ENCODE data around the gene TXNDC2. TPM values are rescaled to one million over a fixed set of nuclear protein-coding genes. Genes with fewer than 3 reads are reported as not detected.

TXNDC2 gene
- total RNA-seq, 1 experiment from 2014 or later = 0.28 TPM

DNA sequence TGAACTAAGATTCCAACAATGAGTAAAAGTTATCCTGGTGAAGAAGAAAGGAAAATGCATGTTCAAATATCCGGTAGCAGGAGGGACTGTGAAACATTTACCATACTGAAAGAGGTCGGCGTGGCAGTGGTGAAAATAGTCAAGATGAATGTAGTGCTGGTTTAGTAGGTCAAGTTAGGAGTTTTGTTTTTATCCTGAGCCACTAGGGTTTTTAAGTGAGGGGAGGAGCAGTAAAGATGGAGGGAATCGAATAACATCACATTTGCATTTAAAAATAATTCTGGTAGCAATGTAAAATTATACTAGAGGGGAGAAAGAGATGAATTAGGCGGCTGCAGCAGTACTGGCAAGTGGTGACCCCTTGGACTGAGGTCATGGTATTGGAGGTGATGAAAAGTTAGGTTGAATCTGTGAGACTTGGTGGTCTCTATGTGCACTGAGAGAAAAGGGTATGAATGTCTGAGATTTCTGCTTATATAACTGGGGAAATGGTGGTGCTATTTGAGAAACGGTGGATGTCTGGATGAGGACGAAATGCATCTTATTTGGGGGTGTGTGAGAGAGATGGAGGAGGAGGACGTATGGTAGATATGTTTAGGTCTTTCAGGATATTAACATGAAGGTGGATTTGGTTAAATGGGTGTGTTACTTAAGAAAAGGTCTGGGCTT, 33.9 kb downstream of the TXNDC2 start:
- Histone ChIP-seq H3T11ph (ENCODE audit: low read length) (no peak overlapping the region), H3K79me2 (ENCODE audit: insufficient read depth, low read length) (peaks cover 66% of the 10 kb centered on the region), H2AK5ac (ENCODE audit: insufficient read length, low read length) (no peak overlapping the region), H4K91ac (ENCODE audit: insufficient read length, low read depth, low read length) (no peak overlapping the region), H3K18ac (ENCODE audit: insufficient read length, low read depth, low read length) (no peak overlapping the region), H2BK20ac (ENCODE audit: low read depth, low read length, poor library complexity, severe bottlenecking) (no peak overlapping the region), H2BK5ac (ENCODE audit: insufficient read length, low read length) (no peak overlapping the region), H3K56ac (ENCODE audit: insufficient read length, low read depth, low read length) (no peak overlapping the region), H3K14ac (ENCODE audit: insufficient read depth, low read length) (no peak overlapping the region), H2BK12ac (ENCODE audit: insufficient read length, low read depth, low read length) (no peak overlapping the region), H3K27me3 (ENCODE audit: insufficient read depth, low read length) (no peaks in the 10 kb centered on the region), H4K20me1 (ENCODE audit: control insufficient read depth, insufficient read depth, insufficient read length) (no peaks in the 10 kb centered on the region), H3K4me2 (ENCODE audit: insufficient read depth, insufficient read length, low read length) (no peak overlapping the region), H3K23ac (ENCODE audit: insufficient read length, low read depth, low read length) (no peak overlapping the region), H3K9me3 (ENCODE audit: control insufficient read depth, low read depth, low read length) (no peaks in the 10 kb centered on the region), H2BK15ac (ENCODE audit: low read depth, low read length) (no peak overlapping the region), H3K4me1 (ENCODE audit: insufficient read depth, low read length) (peaks cover 3% of the 10 kb centered on the region; the same call in 1 of the 2 replicates), H3K27ac (ENCODE audit: insufficient read length, low read depth, low read length) (no peak overlapping the region), H3K4ac (ENCODE audit: low read depth, low read length) (no peak overlapping the region), H4K5ac (ENCODE audit: insufficient read length, low read depth, low read length) (no peak overlapping the region), H2AFZ (ENCODE audit: low read length) (no peak overlapping the region), H3K79me1 (ENCODE audit: insufficient read depth, low read depth, low read length, poor library complexity, severe bottlenecking) (peaks cover 5% of the 10 kb centered on the region), H4K8ac (replicated peaks; ENCODE audit: insufficient read length, low read depth, low read length) (no peak overlapping the region), H3K9ac (ENCODE audit: extremely low read depth, insufficient read length, low read length) (no peak overlapping the region), H2BK120ac (ENCODE audit: low read depth, low read length, poor library complexity, severe bottlenecking) (no peak overlapping the region), H3K23me2 (ENCODE audit: insufficient read length, low read depth, low read length, poor library complexity, severe bottlenecking) (peaks cover 4% of the 10 kb centered on the region)
- Mint-ChIP-seq H3K27ac (no peak overlapping the region), H3K27me3 (ENCODE audit: low read depth) (no peaks in the 10 kb centered on the region), H3K9me3 (no peaks in the 10 kb centered on the region), H3K4me1 (peaks cover 24 to 25% of the 10 kb centered on the region in 2 experiments), H3K4me3 (no peak overlapping the region), H3K36me3 (ENCODE audit: insufficient read depth in 1 of 3, low read depth in 3 of 3) (no peaks in the 10 kb centered on the region)
- DNase-seq = no peak
- WGBS (ENCODE audit: extremely low coverage, insufficient read length, low lambda C conversion rate) = 100% methylated on average over 2 of the region's 8 CpGs
- TF ChIP-seq, protein P1, sequence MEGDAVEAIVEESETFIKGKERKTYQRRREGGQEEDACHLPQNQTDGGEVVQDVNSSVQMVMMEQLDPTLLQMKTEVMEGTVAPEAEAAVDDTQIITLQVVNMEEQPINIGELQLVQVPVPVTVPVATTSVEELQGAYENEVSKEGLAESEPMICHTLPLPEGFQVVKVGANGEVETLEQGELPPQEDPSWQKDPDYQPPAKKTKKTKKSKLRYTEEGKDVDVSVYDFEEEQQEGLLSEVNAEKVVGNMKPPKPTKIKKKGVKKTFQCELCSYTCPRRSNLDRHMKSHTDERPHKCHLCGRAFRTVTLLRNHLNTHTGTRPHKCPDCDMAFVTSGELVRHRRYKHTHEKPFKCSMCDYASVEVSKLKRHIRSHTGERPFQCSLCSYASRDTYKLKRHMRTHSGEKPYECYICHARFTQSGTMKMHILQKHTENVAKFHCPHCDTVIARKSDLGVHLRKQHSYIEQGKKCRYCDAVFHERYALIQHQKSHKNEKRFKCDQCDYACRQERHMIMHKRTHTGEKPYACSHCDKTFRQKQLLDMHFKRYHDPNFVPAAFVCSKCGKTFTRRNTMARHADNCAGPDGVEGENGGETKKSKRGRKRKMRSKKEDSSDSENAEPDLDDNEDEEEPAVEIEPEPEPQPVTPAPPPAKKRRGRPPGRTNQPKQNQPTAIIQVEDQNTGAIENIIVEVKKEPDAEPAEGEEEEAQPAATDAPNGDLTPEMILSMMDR (conservative IDR thresholded peaks at IDR 0.05) = no peak

Data from H9 (cell line).